ENCODE measurements around the gene GTF3C2. TPM values are rescaled to one million over a fixed set of nuclear protein-coding genes. Genes with fewer than 3 reads are reported as not detected.
A peak's percentile ranks its signal among the peaks of the same experiment; 100 is the strongest.
"Not testable (repeated sequence)": the region's sequence is repeated elsewhere in the genome, so short reads cannot be mapped to it uniquely, and the experiment has no call there.

GTF3C2 gene
- total RNA-seq, 1 experiment from 2014 or later = 72.5 TPM

DNA sequence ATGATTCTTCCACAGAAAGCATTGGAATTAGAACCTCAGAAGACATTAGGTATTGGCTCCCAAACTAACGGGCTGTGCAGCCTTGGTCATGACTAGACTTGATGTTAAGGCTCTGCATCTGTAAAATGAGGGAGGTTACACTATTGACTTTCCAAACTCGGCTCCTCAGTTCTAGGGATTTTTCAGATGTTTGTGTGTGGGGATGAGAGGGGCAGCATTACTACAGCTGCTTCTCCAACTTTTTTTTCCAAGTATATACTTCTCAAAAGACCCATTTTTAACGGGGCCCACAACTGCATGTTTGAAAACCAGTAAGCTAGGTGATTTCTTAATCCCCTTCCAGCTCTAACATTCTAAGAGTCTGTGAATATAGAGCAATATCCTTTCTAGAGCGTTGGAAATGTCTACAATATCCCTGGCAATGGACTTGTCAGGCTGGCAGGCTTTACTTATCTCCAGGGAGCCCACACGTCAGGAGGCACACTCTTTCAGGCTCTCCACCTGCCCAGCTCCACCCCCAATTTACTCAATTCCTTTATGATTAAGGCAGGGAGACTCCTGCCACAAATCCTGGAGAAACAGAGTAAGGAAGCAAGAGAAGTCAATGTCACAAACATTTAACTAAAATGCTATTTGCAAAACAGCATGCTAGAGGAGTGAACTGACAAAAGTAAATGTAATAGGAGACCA is 32.8 kb downstream of the GTF3C2 start:
- DNase-seq (ENCODE audit: low read depth) = no peak

DNA sequence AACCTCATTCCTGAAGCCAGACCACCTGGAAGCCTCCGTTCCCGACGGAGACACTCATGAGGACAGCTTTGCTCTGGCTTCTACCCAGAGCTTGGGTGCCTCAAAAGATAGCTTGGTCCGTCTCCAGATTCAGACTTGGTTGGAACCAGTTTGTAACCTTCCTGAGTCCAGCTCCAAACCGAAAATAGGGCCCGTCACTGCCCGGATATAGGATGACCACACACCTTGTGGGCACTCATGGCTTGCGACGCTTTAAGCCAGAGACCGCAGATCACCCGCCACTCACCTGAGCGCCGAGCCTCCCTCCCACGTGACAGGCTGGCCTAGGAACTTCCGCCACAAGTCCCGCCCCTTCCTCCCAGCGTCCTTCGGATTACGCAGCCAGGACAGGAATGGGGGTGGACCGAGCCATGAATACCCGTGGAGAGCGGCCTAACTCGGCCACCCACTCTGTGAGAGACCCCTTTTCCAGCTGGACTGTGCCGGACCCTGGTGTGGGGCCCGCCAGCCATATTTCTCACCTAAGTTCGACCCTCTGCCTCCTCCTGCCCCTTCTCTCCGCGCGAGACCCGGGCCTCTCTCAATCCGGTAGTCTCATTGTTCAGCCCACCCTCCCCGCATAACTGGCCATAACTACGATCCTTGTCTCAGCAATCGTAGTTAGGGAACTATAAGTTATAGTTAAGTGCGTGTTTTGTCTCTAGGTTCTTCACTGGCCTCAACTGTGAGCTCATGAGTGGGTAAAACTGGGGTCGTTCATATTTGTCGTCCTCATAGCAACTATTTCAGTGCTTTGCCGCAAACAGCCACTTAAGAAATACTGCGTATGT is 33.6 kb downstream of the GTF3C2 start, which contains the start of gene MPV17:
Gene MPV17, minus strand, starts transcription at position 332 of the 830 bp plus-strand sequence. CDS start 580 bp downstream, outside the sequence.
- peak; percentile 90 for DNase-seq (ENCODE audit: low read depth)

- peak; percentile 34 for DNase-seq (ENCODE audit: low read depth)
Measured at GRCh38 chr2:27322301-27322765, 34.2 kb downstream of the GTF3C2 start.

GRCh38 chr2:27320958-27321543 is 35.5 kb downstream of the GTF3C2 start:
- DNase-seq (ENCODE audit: low read depth) = peak; percentile 99

- not testable (repeated sequence) for DNase-seq (ENCODE audit: low read depth)
Measured at GRCh38 chr2:27319839-27320238, 36.7 kb downstream of the GTF3C2 start.

- no peak for DNase-seq (ENCODE audit: low read depth)
Measured at GRCh38 chr2:27316655-27317412, 39.7 kb downstream of the GTF3C2 start.

DNA sequence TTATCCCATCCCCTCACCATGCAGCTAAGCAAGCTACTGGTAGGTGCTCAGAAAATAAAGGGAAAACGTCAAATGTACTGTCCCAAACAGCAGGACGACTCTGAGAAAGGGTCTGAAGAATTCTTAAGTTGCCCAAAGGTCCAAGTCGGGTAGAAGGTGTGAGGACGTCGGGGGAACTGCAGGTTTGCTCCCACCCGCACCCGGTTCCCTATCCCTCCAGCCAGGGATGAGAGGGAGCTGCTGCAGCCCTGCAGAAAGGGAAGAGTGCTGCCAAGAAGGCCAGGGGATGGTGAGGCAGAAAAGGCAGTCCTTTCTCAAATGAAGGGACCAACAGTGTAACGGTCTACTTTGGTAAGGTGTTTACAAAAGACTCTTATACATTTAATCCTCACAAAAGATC is 41.4 kb downstream of the GTF3C2 start:
- no peak for DNase-seq (ENCODE audit: low read depth)

GRCh38 chr2:27314709-27315108 is 41.9 kb downstream of the GTF3C2 start:
- no peak for DNase-seq (ENCODE audit: low read depth)

GRCh38 chr2:27313882-27314645 is 42.5 kb downstream of the GTF3C2 start:
- DNase-seq (ENCODE audit: low read depth) = no peak

GRCh38 chr2:27312152-27312551 is 44.4 kb downstream of the GTF3C2 start:
- DNase-seq (ENCODE audit: low read depth) = no peak

GRCh38 chr2:27309651-27310050 is 46.9 kb downstream of the GTF3C2 start:
- DNase-seq (ENCODE audit: low read depth) = no peak

DNA sequence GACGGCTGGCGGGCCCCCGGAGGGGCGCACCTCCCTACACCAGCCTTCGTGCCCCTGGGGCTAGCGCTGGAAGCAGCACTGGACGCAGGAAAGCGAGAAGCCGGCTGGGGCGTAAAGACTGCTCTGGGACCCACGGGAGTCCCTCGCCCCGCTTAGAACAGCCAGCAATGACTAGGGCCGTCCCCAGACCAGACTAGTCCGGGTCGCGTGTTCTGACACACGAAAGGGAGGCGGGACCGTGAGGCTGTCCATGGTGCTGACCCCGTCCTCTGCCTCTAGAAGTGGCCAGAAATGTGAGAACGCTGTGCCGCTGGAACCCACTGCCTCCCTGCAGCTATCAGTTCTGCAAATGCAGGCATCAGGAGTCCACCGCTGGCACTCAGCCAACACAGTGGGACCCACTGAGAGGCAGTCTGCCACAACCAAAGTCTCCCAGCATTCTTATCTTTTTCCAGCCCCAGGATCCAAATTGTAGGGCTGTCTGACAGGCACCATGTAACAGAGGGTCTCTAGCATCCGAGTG is 48.1 kb downstream of the GTF3C2 start, which contains the start of gene UCN:
Gene UCN, minus strand, starts transcription at position 87 of the 523 bp plus-strand sequence. CDS start 550 bp downstream, outside the sequence.
- DNase-seq (ENCODE audit: low read depth) = no peak

DNA sequence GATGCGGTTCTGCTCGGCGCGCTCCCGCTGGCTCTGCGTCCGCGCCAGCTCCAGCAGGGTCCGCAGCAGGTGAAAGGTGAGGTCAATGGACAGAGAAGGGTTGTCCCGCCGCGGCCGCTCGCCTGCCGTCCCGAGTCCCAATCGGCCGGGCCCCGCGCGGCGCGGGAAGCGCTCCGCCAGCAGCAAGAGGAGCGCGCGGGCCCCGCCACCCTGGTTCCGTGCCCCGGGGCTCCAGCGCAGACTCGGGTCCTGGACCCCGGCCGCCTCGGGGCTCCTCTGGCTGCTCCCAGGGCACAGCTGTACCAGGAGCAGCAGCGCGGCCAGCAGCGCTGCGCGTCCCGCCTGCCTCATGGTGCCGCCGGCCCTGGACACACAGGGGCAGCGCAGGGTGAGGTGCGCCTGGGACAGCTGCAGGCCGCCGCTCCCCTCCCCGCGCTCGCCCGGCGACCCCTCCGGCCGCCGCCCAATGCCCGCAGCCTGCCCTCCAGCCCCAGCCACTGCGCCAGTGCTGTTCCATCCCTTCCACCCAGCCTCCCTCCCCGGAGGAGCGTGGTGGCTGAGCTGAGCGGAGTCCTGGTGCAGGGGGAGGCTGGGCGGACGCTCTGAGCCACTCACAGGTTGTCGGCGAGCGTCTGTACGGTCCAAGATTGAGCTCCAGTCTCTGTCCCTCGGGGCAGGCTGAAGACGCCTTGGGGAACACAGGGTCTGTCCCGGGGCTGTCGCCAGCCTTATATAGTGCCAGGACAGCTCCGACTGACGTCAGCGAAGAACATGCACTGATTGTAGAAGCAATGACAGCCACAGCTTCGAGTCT is 48.8 kb downstream of the GTF3C2 start:
- DNase-seq (ENCODE audit: low read depth) = no peak

DNA sequence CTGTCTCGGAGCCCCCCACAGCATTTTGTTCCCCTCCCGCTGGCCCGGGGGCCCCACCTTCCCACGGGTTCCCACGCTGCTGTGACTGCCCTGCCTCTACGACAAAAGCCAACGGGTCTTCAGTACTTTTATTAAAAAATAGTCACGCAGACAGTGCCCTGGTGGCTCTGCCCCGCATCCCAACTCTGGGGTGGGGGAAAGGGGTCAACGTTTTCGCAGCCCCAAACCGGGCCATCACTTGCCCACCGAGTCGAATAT is 49.3 kb downstream of the GTF3C2 start:
- DNase-seq (ENCODE audit: low read depth) = no peak

DNA sequence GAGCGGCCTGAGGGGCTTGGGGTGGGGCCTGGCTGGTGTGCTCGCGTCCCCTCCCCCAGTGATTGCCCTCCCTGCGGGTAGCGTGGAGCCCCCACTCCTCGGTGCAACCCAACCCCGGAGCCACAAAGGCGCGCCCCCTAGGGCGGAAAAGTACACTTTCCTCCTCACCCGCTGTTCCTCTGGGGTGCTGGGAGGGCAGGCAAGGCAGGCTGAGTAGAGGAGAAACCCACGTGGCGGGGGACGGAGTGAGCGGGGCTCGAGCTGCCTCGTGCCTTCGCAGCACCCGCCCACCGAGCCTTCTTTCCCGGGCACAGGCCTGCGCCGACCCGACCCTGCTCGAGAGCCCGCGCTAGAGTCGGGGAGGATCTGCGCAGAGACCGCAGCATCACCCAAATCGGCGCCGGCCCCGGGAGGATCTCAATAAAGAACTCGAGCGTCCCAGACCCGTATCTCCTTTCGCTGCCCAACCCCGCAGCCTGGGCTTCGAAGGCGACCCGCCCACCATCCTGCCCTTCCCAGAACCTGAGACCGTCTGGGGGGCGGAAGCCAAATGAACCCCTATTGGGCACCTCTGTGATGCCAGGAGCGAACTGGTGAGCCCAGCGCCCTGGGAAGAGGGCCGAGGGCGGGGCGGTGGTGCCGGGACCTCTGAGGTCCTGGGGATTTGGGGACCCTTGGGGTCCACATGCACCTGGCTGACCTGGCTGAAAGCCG is 49.8 kb downstream of the GTF3C2 start:
- DNase-seq (ENCODE audit: low read depth) = no peak

DNA sequence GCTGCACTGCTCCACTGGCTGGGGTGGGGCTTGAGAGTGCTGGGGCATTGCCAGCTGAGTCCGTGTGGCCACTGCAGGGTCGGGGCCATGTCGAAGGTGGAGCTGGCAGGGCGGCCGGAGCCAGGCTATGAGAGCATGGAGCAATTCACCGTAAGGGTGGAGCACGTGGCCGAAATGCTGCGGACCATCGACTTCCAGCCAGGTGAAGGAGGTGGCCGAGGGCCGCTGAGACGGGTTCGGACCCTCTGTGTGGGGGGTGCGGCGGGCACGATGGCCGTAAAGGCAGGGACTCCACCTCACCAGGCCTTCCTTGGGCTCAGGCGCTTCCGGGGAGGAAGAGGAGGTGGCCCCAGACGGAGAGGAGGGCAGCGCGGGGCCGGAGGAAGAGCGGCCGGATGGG is 50.4 kb downstream of the GTF3C2 start:
- no peak for DNase-seq (ENCODE audit: low read depth)

DNA sequence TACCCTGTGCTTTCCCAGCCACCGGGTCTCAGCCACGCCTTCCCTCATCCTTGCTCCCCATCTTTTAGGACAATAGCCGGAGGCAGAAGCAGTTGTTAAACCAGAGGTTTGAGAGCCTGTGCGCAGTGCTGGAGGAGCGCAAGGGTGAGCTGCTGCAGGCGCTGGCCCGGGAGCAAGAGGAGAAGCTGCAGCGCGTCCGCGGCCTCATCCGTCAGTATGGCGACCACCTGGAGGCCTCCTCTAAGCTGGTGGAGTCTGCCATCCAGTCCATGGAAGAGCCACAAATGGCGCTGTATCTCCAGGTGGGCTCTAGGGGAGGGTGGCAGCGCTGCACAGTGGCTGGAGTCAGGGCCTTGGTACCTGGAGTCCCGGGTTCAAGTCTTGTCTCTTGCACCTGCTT is 51.0 kb downstream of the GTF3C2 start:
- DNase-seq (ENCODE audit: low read depth) = no peak

- DNase-seq (ENCODE audit: low read depth) = no peak
Measured at GRCh38 chr2:27304488-27305240, 51.9 kb downstream of the GTF3C2 start.
